HepG2 (cell line): ENCODE measurements around the gene MPG. TPM values are rescaled to one million over a fixed set of nuclear protein-coding genes. Genes with fewer than 3 reads are reported as not detected.

ENCODE experiments used
- ATAC-seq: fragments of 200-7000 bp; cut with Tn5 transposase; 3 replicates; pipeline ENCODE4 v1.9.1; 2020; ENCODE audit warnings: mild to moderate bottlenecking, moderate library complexity
- BruUV-seq: library from RNA; stranded (reverse); fragments of 400-500 nt; replicated peaks from 2 replicates; lab custom pipeline; 2021; lab: Mats Ljungman, UMichigan
- CTCF ChIA-PET: fragments of 300-600 bp; formaldehyde crosslinking; extraction: SDS; loops from one replicate; lab custom pipeline; 2021; ENCODE audit warnings: low total read pairs, inconsistent platforms, low intra/inter-chr PET ratio; lab: Yijun Ruan, JAX
- POLR2A ChIA-PET: fragments of 350-600 bp; sonication (Branson Sonifier 250); formaldehyde crosslinking; loops from one replicate; lab custom pipeline; 2020; ENCODE audit warnings: antibody characterized with exemption, inconsistent platforms; lab: Yijun Ruan, JAX
- DNase-seq: peaks from one replicate; pipeline ENCODE4 v3.0.0-alpha.2; 2015; ENCODE audit warnings: low spot score
- FAIRE-seq: peaks from 3 replicates; lab custom pipeline; 2011; peaks lifted over from hg19 to GRCh38; lab: Jason Lieb, UNC
- H2AFZ ChIP-seq: one replicate; pipeline ENCODE4 v1.6.1; 2011; ENCODE audit warnings: low read length, inconsistent platforms
- H3K27ac ChIP-seq: fragments of 300-600 bp; 3 replicates; pipeline ENCODE4 v1.8.0; 2011; ENCODE audit warnings: mixed run types, mild to moderate bottlenecking, mixed read lengths, low read length, inconsistent platforms; ENCODE audit not compliant: insufficient read depth; ENCODE audit errors: extremely low read length
- H3K27me3 ChIP-seq, 2 experiments: fragments of 200-600 bp in 1 of 2; 2 replicates in 1 of 2; 3 replicates in 1 of 2; pipeline versions ENCODE4 v1.6.0 to v1.8.0; 2011; ENCODE audit warnings: low read length in 2 of 2, mild to moderate bottlenecking in 2 of 2, moderate library complexity in 2 of 2, inconsistent platforms in 1 of 2; ENCODE audit not compliant: insufficient read depth in 2 of 2, control insufficient read depth in 1 of 2
- H3K36me3 ChIP-seq, 2 experiments: fragments of 200-600 bp in 1 of 2; replicated peaks in 1 of 2; 2 replicates in 1 of 2; 3 replicates in 1 of 2; pipeline versions ENCODE4 v1.5.1 to v1.8.0; 2011; ENCODE audit warnings: low read length in 2 of 2, inconsistent platforms in 1 of 2; ENCODE audit not compliant: insufficient read depth in 2 of 2, control insufficient read depth in 1 of 2
- H3K4me1 ChIP-seq: 2 replicates; pipeline ENCODE4 v1.5.1; 2012; ENCODE audit warnings: low read length, inconsistent platforms; ENCODE audit not compliant: insufficient read depth
- H3K4me2 ChIP-seq: 2 replicates; pipeline ENCODE4 v1.6.0; 2011; ENCODE audit warnings: low read depth, low read length, inconsistent platforms
- H3K4me3 ChIP-seq, 3 experiments: fragments of 200-600 bp in 1 of 3; sonication (generic), shearing (Covaris generic) in 1 of 3; replicated peaks in 1 of 3; 2 replicates each; pipeline ENCODE4 v1.5.1; 2011 to 2016; ENCODE audit warnings: low read length in 3 of 3, inconsistent platforms in 2 of 3, low read depth in 2 of 3, mild to moderate bottlenecking in 2 of 3, control low read depth in 1 of 3, mixed read lengths in 1 of 3; ENCODE audit not compliant: insufficient read depth in 1 of 3
- H3K79me2 ChIP-seq: one replicate; pipeline ENCODE4 v1.6.1; 2011; ENCODE audit warnings: low read length, inconsistent platforms; ENCODE audit not compliant: insufficient read depth
- H3K9ac ChIP-seq: 2 replicates; pipeline ENCODE4 v1.6.0; 2011; ENCODE audit warnings: mild to moderate bottlenecking, low read depth, low read length, inconsistent platforms; ENCODE audit not compliant: insufficient read depth
- H3K9me3 ChIP-seq: 2 replicates; pipeline ENCODE4 v1.5.1; 2012; ENCODE audit warnings: mild to moderate bottlenecking, low read length
- H4K20me1 ChIP-seq: 2 replicates; pipeline ENCODE4 v1.6.0; 2011; ENCODE audit warnings: inconsistent platforms, mild to moderate bottlenecking, low read length, moderate library complexity; ENCODE audit not compliant: insufficient read depth
- ARID5B ChIP-seq: IDR thresholded peaks from 2 replicates; pipeline ENCODE4 v1.4.0; 2020; ENCODE audit warnings: mild to moderate bottlenecking, missing genetic modification reagents
- ELF3 ChIP-seq: IDR thresholded peaks from 2 replicates; pipeline ENCODE4 v1.6.1; 2016; ENCODE audit warnings: missing genetic modification reagents, missing compliant biosample characterization
- GABPA ChIP-seq, 2 experiments: IDR thresholded peaks; 2 replicates each; pipeline ENCODE4 v1.6.1; 2011 to 2016; ENCODE audit warnings: low read depth in 2 of 2, low read length in 1 of 2, missing biosample characterization in 1 of 2, missing genetic modification characterization in 1 of 2
- HIVEP1 ChIP-seq: sonication (generic); formaldehyde crosslinking; IDR thresholded peaks from 2 replicates; pipeline ENCODE4 v1.4.0; 2020; ENCODE audit warnings: mild to moderate bottlenecking, missing genetic modification reagents
- RAD51 ChIP-seq: fragments of 450-650 bp; IDR thresholded peaks from 2 replicates; pipeline ENCODE4 v1.6.1; 2016; ENCODE audit warnings: borderline replicate concordance
- SAP130 ChIP-seq: IDR thresholded peaks from 2 replicates; pipeline ENCODE4 v1.6.1; 2016; ENCODE audit warnings: low read depth
- THAP9 ChIP-seq: sonication (generic); formaldehyde crosslinking; IDR thresholded peaks from 2 replicates; pipeline ENCODE4; 2020; ENCODE audit warnings: missing genetic modification reagents, mild to moderate bottlenecking, borderline replicate concordance
- ZFP1 ChIP-seq: IDR thresholded peaks from 2 replicates; pipeline ENCODE4 v1.6.1; 2016
- ZNF615 ChIP-seq: sonication (generic); formaldehyde crosslinking; IDR thresholded peaks from 2 replicates; pipeline ENCODE4 v1.5.0; 2020; ENCODE audit warnings: mild to moderate bottlenecking, missing genetic modification reagents, borderline replicate concordance
- ZNF710 ChIP-seq: sonication (generic); formaldehyde crosslinking; IDR thresholded peaks from 2 replicates; pipeline ENCODE4 v1.5.0; 2020; ENCODE audit warnings: mild to moderate bottlenecking, missing genetic modification reagents, borderline replicate concordance
- WGBS: methylation state at CpG from one replicate; pipeline ENCODE4 v1.1.6; 2017; ENCODE audit warnings: low lambda C conversion rate; 5-methylcytosine and 5-hydroxymethylcytosine counted together
- in situ Hi-C: cut with HindIII; loops from 2 replicates; pipeline ENCODE4 v1.10.0; 2017; ENCODE audit warnings: low pct_unique_long_range_greater_than_20kb; ENCODE audit not compliant: extremely low pct_ligation_motif_present
- intact Hi-C: fragments of 100-400 bp; cut with micrococcal nuclease; formaldehyde crosslinking; loops from one replicate; pipeline ENCODE4 v1.10.0; 2022; ENCODE audit not compliant: unreplicated experiment
- polyA plus RNA-seq, 8 experiments: library from polyadenylated mRNA; depleted of rRNA in 3 of 8; stranded (reverse) in 7 of 8; unstranded in 1 of 8; fragments of >200 nt; fragmentation: Illumina TruSeq in 4 of 8; extraction: Trizol in 4 of 8; gene quantifications; 2 replicates each; pipeline versions ENCODE4 v1.2.1 to v1.2.3, GENCODE V29; 2011 to 2016; ENCODE audit warnings: low read depth in 4 of 8, missing spikeins in 1 of 8, mixed read lengths in 1 of 8; ENCODE audit not compliant: insufficient read depth in 1 of 8
- total RNA-seq, 5 experiments: library from RNA; depleted of rRNA; stranded (reverse); fragments of >200 nt; fragmentation: Illumina TruSeq; extraction: Trizol; gene quantifications; 2 replicates each; pipeline ENCODE4 v1.2.3, GENCODE V29; 2016; ENCODE audit warnings: low read depth in 1 of 5

MPG gene
- total and polyA plus RNA-seq, 2 of the 13 experiments (the other 11 are each of a cell fraction or from before 2014, with no cell fraction given), result 59.1 to 62.5 TPM

DNA sequence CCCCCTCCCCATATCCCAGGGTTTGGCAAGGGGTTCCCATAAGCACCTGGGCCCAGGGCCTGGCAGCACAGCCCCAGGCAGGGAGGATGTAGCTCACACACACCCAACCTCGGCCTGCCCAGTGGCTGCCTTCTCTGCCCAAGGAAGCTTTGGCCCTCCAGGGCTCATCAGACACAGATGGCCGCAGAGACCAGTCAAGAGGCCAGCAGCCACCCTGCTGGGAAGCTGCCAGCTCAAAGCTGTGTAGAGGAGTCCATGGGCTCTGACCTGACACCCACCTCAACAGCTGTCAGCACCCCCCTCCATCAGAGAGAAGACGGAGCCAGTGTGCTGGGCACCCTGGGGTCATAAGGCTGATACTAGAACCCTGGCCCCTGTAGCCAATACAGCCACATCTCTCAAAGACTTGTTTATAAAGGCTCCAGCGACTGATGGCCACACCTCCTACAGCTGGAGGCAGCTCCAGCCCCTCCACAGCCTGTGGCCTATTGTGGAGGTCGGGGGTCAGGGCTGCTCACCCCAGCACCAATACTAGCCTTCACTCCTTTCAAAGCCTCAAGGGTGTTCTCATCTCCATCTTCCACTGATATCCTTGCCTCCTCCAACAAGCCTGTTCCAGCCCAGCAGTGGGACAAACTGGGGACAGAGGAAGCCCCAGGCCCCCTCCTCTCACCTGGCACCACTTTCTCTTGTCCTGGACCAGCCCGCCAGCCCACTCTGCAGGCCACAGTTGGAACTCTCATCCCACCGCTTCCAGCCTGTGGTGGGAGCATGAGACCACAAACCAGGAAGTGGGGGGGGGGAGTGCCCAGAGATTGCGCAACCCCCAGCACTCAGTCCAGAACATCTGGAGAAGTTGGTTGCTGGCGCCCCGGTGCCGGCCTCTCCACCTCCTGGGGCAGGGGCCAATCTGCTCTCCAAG is 2.2 kb upstream of the MPG start:
- peaks cover 2% of the 10 kb centered on the region for H3K79me2 ChIP-seq
- ChIA-PET CTCF (interaction anchor here (1.1 to 2.5 kb wide), 2 partner anchors 10 to 21 kb away, joined by 6 to 11 read pairs; no protein-coding TSS in a partner anchor), POLR2A (interaction anchor here (0.8 to 2.6 kb wide), 3 partner anchors 23 to 277 kb away, joined by 4 to 12 read pairs (median 5); partner anchors contain the start of genes POLR3K and SNRNP25)
- H3K4me3 ChIP-seq, result peak overlapping the region; percentile 63 to 84 (median 80); a peak in 5 of 6 replicates
- no peaks in the 10 kb centered on the region for H4K20me1 ChIP-seq
- H3K27ac ChIP-seq, result peak overlapping the region; percentile 30
- no peaks in the 10 kb centered on the region for H3K9me3 ChIP-seq
- H3K27me3 ChIP-seq, result peaks cover 2 to 8% of the 10 kb centered on the region in 2 experiments; a peak in 2 of 5 replicates
- H3K4me2 ChIP-seq, result peak overlapping the region; percentile 95
- 3% methylated on average over 7 of the region's 11 CpGs for WGBS
- no TSS peak for BruUV-seq
- ATAC-seq (peak; percentile 49), DNase-seq (peak; percentile 82), FAIRE-seq (no peak)
- intact Hi-C loops (no loop called here), in situ Hi-C loops (no loop called here)
- no peak overlapping the region for H3K9ac ChIP-seq
- no peak overlapping the region for H2AFZ ChIP-seq
- H3K4me1 ChIP-seq, result peaks cover 71% of the 10 kb centered on the region
- H3K36me3 ChIP-seq, result peaks cover 4 to 13% of the 10 kb centered on the region in 2 experiments; a peak in 3 of 5 replicates
- peak; percentile 2; the same call in 1 of the 2 replicates for TF ChIP-seq THAP9 (CRISPR knock-in tag)
- TF ChIP-seq ZNF710 (CRISPR knock-in tag), result no peak
- TF ChIP-seq SAP130 (CRISPR knock-in tag), result peak; percentile 65
- TF ChIP-seq ZNF615 (CRISPR knock-in tag), result no peak
- peak; percentile 93 for TF ChIP-seq ELF3
- TF ChIP-seq ZFP1 (CRISPR knock-in tag), result peak; percentile 15; the same call in 1 of the 2 replicates
- peak; percentile 54; the same call in 1 of the 2 replicates for TF ChIP-seq HIVEP1 (CRISPR knock-in tag)
- no peak for TF ChIP-seq RAD51
- TF ChIP-seq ARID5B (CRISPR knock-in tag), result 0 out of 2 replicates have a peak, but pooled peaks have one; percentile 6
- no peak for TF ChIP-seq GABPA (IDR thresholded peaks at IDR 0.05; ENCODE audit: low read depth, low read length)
- TF ChIP-seq GABPA (CRISPR knock-in tag; IDR thresholded peaks at IDR 0.05; ENCODE audit: low read depth), result peak; percentile 72
